K562 (cell line): ENCODE results near the gene CELSR2. TPM values are rescaled to one million over a fixed set of nuclear protein-coding genes. Genes with fewer than 3 reads are reported as not detected.
A peak's percentile ranks its signal among the peaks of the same experiment; 100 is the strongest.

ENCODE experiments used
- CHD7 ChIP-seq: fragments of 200-600 bp; sonication (generic); IDR thresholded peaks from one replicate; pipeline ENCODE4 v1.6.1; 2012; ENCODE audit warnings: mild to moderate bottlenecking, low read depth, low read length, inconsistent platforms
- CTCF ChIP-seq, 3 experiments: IDR thresholded peaks in 2 of 3; conservative IDR thresholded peaks in 1 of 3; 2 replicates each; pipeline ENCODE4 v1.5.1; 2011 to 2012; ENCODE audit warnings: low read length in 3 of 3, mild to moderate bottlenecking in 3 of 3, control low read depth in 2 of 3, improper control_type of control experiment in 1 of 3, inconsistent platforms in 1 of 3, low read depth in 1 of 3, mixed read lengths in 1 of 3, moderate library complexity in 1 of 3; ENCODE audit not compliant: insufficient read depth in 2 of 3
- FOSL1 ChIP-seq: fragments of 200-800 bp; sonication (Bioruptor generic); conservative IDR thresholded peaks from 2 replicates; pipeline ENCODE4 v1.6.1; 2016; ENCODE audit warnings: missing genetic modification characterization, missing compliant biosample characterization
- ZNF780A ChIP-seq: fragments of 250-450 bp; sonication (Bioruptor Pico); IDR thresholded peaks from 2 replicates; pipeline ENCODE4 v1.5.0; 2021; ENCODE audit warnings: mild to moderate bottlenecking
- polyA plus RNA-seq, 8 experiments: library from polyadenylated mRNA; depleted of rRNA in 4 of 8; stranded (reverse) in 5 of 8; unstranded in 3 of 8; fragments of >200 nt; fragmentation: Nextera tagmentation in 2 of 8; fragmentation: Illumina TruSeq in 1 of 8; extraction: Ambion mirVana in 2 of 8; extraction: Trizol in 1 of 8; gene quantifications; 2 replicates each; pipeline versions ENCODE4 v1.2.1 to v1.2.3, GENCODE V29; 2011 to 2014; ENCODE audit warnings: inconsistent platforms in 1 of 8, missing spikeins in 1 of 8
- total RNA-seq, 7 experiments: library from RNA; depleted of rRNA in 6 of 7; stranded (reverse); fragments of >200 nt in 6 of 7; fragmentation: Illumina TruSeq in 2 of 7; extraction: Trizol in 2 of 7; gene quantifications; 2 replicates each; pipeline versions ENCODE4 v1.2.1 to v1.2.3, GENCODE V29; 2011 to 2021; ENCODE audit warnings: low replicate concordance in 1 of 7

Gene CELSR2
- total and polyA plus RNA-seq, 9 of the 15 experiments (the other 6 are each of a cell fraction or from before 2014, with no cell fraction given), result 0.31 to 21.9 (median 4.2) TPM

GRCh38 chr1:109272831-109273547 is 23.6 kb downstream of the CELSR2 start (continued):
- no peak for TF ChIP-seq CHD7
- TF ChIP-seq ZNF780A, result no peak
- 0 out of 6 replicates have a peak, but pooled peaks of 2 of the 3 experiments have one; percentile 3 to 10 for TF ChIP-seq CTCF (IDR thresholded peaks at IDR 0.05 in 2 of 3, conservative IDR thresholded peaks at IDR 0.05 in 1 of 3; ENCODE audit: insufficient read depth in 2 of 3, low read depth in 1 of 3, low read length in 3 of 3)
- no peak for TF ChIP-seq FOSL1 (tag)
